HG02938 (cell line): Measurements from ENCODE around the gene TREM2.

Source experiments
- ATAC-seq: cut with Tn5 transposase; IDR thresholded peaks from one replicate; pipeline ENCODE4 v1.9.1; 2021; ENCODE audit warnings: mild to moderate bottlenecking, moderate library complexity; ENCODE audit not compliant: unreplicated experiment

The TREM2 gene

DNA sequence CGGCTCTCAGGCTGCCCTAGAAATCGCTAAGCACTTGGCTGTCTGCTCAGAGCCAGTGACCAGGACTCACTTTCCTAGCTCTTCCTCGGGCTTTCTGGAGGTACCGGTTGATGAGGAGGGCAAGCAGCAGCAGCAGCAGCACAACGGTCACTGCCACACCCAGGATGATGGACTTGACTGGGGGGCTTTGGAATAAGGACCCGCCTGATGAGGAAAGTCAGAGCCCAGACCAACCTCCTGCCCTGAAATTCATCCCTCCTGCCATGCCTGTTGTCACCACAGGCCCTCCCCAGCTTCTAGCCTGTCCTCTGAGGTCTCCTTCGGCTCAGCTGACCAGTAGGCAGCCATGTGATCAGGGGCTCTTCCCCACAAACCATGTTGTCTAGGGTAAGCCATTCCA, 21.8 kb upstream of the TREM2 start:
- no peak for ATAC-seq

DNA sequence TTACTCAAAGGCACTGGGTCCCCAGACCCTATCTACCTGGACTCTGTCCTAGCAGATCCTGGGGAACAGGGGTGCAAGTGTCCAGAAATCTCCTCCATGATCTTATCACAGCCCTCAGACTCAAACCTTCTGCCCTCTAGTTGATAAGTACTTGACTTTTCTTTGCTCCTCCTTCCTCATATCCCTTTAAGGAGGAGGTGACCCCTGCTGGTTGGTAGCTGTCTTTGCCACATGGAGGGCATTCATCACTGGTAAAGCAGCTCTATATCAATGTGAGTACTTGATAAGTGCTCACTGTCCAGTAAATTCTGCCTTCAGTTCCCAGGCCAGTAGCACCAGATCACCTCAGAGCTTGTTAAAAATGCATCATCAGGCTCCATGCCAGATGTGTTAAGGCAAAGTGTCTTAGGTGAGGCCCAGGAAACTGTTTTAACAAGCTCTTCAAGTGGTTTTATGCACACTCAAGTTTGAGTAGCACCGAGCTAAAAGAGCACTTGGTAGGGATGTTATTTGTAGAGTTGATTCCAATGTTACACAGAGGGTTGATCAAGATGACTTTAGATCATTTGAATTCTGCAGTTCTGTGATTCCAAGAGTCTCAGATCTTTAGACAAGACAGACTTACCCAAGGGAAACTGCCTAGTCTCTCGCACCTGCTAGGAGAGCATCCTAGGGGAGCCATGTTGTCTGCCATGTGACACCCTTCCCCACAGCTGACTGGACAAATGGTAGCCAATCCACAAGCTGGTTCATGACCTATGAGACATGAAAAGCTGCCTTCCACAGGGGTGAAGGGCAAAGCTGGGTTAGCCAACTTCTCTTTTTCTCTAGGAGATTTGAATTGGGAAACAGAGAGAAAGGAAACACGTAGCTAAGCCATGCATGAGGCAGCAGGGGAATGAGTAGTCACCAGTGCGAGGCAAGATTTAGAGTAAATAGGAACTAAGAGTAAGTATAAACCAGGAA, 19.4 kb upstream of the TREM2 start:
- peak; percentile 52 for ATAC-seq

DNA sequence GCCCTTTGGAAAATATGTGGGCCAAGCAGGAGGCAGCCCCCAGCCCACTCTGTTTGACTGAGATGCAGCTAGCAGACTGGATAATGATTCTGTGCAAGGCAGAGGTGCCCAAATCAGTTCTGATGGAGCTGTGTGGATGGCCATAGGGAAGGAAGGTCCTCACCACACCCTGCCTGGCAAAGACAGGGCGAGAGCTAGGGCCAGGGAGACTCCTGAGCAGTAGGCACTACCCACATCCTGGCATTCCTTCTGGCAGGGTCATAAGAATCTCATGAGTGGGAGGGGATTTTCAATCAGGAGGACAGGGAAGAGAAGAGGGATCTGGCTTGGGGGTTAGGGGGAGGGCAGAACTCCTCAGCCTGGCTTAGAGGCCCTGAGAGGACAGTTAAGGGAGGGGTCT, 18.6 kb upstream of the TREM2 start:
- ATAC-seq: no peak

DNA sequence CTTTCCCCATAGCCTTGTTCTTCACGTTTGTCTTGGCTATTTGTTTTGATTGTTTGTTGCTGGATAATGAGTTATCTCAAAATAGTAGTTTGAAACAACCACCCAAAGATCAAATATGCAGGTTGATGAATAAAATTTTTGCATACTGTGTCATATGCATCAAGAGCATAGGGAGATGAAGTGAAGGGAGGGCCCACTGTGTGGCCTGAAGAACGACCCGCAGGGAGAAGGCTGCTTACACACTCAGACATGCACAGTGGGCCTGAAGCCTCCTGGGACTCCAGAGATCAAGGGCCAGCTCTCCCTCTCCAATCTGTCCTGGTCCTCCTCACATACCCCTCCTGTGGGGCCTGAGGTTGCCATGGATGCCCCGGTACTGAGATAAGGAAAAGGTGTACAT, 16.2 kb upstream of the TREM2 start:
- ATAC-seq: no peak

DNA sequence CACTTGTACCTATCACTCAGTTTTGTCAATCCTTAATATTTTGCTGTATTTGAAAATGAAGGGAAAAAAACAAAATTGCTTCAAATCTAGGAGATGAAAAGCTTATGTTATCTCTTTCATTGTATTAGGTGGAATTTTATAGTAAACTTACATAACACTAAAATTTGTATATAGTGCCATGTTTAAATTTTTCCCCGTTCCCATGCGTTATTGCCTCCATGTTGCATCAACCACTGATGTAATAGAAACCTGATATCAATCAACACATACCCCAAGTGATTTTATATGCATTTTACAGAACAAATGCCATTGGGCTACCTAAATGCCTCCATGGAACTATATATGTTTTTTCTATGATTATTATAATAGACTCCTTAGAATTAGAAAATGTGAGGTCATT, 14.8 kb upstream of the TREM2 start:
- ATAC-seq: no peak

DNA sequence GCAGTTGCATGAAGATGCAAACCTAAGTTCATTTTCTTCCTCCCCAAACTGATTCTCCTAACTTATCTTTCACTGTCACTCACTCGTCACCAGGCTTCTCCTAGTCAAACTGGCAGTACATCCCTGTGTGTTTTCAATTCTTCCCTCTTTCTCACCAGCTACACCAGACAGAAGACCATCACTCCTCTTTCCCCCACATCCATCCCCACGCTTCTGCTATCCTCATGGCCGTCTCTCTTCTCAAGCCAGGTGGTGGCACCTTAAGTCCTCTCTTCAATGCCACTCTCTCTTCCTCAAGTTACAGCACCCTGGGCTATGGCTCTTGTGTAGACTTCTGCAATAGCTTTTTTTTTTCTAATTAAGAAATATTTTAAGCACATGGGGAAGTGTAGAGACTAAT, 14.4 kb upstream of the TREM2 start:
- no peak for ATAC-seq

DNA sequence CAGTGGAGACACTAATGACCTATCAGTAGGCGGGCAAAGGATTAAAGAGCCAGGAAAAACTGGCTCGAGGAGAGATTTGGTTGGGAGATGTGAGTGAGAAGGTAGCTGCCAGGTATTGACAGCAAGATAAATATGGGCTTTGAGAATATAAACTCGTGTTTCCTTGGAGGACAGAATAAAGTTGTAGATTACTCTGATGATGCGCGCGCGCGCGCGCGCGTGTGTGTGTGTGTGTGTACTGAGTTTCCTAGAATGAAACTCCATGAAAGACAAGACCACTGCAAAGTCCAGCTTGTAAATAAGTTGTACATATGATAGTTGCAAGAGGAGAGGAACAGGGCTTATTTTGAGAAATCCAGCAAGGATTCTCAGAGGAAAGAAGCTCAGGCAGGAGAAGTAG, 13.3 kb upstream of the TREM2 start:
- no peak for ATAC-seq

DNA sequence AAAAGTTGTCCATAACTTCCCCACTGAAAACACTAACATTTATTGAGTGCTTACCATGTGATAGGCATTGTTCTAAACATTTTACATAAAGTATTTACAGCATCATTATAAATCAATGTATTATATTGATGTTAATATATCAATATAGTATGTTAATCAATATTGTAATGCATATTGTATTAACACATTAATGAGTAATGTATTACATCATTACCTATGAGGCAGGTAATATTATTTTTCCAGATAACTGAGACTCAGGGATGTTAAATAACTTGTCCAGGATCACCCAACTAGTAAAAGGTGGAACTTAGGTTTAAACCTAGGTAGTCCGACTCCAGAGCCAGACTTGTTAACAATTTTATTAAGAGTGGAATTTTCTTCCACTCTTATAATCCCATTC, 12.2 kb upstream of the TREM2 start:
- ATAC-seq: no peak

DNA sequence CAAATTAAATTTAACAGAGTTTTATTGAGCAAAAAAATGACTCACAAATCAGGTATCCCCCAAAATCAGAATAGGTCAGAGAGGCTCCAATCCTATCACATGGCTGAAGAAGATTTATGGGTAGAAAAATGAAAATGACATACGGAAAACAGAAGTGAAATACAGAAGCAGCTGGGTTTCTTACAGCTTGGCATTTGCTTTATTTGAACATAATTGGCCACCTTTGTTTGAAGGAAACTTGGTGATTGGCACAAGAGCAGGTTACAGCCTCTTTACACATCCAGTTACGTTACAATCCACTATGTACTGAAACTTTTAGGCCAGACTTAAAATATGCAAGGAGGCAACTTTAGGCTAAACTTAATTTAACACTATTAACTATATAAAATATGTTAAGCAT, 11.7 kb upstream of the TREM2 start:
- no peak for ATAC-seq

DNA sequence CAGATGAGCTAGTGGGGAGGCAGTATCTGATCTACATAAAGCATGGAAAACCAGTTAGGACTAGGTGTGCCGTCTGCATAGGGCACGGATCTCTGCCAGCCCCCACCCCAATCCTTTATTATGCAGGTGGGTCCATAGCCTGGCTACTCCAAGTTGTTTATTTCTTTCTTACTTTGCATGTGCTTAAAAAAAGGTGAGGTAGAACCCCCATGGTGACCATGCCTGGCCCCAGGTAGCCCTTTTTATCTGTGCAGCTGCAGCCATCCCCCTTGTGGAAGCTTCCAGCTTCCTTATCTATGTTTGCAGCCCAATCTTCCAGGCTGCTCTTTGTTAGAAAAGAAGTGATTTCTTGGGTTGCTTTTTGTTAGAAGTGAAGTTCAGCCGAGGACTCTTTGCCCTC, 9.0 kb upstream of the TREM2 start:
- ATAC-seq: no peak

DNA sequence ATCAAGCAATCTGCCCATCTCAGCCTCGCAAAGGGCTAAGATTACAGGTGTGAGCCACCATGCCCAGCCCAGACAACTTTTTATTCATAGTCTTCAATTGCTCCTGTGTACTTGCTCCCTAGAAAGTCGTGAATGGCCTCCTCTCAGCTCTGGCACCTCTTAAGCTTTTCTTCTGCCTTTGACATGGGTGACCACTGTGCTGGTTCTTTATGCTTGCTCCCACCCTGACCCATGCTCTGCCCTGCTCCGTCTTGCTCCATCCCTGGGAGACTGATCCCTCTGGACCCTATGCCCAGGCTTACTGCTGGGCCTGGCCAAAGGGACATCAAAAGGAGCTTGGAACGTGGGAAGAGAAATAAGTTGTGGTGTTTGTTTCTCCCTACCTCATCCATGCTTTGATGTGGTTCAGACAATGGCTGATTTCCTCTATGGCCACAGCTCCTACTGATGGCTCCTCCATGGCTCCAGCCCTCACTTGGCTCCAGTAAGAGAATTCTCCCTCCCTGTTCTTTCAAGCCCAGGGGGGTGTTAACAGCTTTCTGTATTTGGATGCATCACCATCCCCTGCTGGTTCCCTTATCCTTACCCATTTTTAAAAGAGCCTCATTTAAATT, 7.7 kb upstream of the TREM2 start:
- no peak for ATAC-seq

DNA sequence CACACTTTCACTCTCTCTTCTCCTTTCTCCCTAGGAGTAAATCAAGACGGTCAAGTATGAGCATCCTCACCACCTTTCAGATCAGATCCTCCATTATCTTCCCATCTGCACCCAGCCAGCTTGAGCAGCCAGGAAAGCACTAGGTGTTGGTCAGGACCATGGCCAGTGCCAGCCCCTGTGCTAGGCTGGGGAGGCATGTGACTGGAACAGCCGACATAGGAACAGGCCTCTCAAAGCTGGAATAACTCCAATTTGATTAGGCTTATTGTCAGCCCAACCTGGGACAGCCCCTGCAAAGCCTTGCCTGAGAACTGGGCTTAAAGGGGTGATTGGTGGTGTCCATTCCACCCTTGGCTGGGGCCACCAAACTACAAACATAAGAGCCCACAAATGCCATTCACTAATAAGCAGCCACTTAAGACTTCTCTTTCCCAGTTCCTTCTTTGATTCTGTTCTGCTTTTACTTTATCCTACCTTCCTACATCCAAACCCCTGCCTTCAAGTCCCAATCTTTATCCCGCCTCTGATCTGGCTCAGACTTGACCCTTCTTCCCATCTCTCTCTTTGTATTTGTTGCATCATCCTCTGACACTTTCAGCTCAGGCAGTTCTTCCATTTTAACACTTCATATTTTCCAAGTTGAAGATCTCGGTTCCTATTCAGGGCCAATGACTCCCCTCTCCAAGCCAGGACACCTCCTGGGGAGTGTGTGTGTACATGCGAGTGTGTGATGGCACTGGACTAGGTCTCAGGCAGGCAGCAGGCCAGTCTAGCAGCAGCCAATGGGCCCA, 4.5 kb upstream of the TREM2 start:
- no peak for ATAC-seq

DNA sequence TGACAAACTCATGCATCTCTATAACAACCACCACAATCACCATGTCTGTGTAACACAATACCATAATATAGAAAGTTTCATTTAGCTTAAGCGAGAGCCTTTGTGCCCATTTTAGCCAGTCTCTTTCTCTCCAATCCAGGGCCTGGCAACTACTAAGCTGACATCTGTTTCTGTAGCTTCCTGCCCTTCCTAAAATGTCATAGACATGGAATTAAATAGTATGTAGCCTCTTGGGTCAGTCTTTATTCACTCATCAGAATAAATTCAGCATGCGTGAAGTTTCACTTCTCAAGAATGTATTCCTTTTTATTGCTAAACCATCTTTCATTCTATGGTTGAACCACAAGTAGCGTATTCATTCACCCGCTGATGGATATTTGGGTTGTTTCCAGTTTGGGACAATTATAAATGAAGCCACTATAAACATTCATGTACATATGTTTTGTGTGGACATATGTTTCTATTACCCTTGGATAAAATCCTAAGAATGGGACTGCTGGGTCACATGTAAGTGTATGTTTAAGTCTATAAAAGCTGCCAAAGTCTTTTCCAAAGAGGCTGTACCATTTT, 1.7 kb upstream of the TREM2 start:
- ATAC-seq: no peak

DNA sequence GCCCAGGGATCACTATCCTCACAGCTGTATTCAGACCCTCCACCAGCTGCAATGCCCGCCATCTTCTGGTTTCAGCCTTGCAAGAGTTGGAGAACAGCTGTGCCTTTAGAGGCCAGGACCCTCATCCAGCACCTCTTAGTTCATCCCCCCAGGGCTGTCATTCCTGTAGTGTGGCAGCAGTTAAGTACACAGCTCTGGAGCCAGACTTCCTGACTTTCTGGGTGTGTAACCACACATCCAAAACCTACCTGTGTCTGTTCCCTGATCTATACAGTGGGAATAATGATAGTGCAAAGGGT, 452 bp upstream of the TREM2 start:
- ATAC-seq: no peak

DNA sequence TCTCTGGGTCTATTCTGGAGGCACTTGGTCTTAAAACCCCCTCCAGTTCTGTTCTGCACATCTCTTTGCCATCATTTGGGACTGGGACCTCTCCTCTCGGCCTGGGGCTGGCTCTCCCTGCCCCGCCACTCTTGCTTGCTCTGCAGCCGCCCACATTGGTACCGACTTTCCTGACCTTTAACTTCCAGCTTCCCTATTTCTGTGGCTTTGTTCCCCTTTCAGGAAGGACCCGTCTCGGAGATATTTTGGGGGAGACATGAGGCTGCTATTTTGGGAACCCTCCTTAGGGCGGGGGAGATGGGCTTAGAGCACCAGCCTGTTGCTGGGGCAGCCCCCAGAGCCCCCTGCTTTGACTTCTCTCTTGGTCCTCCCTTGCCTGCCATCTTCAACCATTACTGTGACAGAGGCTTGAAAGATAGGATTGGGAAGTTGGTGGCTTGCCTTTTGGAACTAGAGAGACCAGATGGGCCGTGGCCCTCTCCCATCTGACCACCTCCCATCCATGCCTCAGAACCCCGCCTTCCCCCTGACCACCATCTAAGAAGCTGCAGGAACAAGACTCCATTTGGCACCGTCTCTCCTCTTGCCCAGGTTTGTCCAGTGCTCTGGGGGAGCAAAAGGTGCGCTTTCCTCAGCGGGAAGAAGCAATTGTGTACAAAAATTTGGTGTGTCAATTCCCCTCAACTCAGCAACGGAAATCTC, 914 bp downstream of the TREM2 start:
- no peak for ATAC-seq

DNA sequence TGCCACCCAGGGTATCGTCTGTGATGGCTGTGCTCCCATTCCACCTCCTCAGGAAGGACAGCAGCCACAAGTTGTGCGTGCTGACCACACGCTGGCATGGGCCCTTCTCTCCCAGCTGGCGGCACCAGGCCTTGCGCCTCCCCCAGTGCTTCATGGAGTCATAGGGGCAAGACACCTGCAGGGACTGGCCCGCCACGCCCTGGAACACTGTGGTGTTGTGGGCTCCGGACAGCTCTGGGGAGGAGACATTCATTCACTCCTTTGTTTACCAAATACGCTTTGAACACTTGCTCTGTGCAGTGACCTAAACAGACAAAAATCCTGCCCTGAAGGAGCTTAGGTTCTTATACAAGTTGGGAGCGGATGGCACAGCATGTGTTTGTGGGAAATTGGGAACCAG, 1.5 kb downstream of the TREM2 start:
- ATAC-seq: no peak

DNA sequence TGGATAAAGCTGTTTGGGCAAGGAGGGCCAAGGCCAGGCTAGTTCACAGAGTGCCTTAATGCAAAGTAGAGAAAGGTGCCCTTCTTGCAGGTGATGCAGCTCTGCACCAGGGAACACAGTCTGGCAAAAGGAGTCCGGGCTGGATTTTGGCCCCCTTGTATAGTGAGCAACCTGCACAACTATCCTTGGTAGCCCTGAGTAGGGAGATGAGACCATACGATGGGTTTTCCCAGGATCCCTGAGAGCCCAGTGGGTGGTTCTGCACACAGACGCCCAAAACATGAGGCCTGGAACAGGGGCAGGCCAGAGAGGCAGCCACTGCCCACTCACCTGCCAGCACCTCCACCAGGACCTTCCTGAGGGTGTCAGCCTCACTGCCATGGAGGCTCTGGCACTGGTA, 2.0 kb downstream of the TREM2 start:
- ATAC-seq: no peak

DNA sequence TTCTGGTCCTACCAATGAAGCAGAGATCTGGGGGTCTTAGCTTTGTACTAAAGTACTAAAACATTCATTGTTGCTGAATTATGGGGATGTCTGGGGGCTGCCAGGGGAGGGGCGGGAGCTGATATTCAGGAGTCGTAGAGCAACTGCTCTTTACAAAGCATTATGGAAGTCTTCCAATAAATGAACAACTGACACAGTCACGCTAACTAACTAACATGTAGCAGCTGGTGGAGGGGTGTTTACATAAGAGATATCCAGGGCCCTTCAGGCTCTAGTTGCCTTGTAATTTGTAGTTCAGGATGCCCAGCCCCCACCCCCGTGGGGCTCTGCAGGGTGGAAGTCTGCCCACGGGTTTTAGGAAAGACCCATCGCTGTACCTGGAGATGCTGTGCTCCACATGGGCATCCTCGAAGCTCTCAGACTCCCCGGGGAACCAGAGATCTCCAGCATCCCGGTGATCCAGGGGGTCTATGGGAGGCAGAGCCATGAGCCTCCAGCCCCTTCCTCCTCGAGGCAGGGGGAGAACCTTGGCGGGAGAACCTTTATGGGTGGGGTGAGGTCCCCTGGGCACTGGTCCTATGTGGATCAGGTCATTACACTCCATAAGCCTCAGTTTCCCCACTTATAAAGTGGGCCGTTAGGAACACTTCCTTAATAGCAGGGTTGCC, 3.4 kb downstream of the TREM2 start:
- no peak for ATAC-seq

DNA sequence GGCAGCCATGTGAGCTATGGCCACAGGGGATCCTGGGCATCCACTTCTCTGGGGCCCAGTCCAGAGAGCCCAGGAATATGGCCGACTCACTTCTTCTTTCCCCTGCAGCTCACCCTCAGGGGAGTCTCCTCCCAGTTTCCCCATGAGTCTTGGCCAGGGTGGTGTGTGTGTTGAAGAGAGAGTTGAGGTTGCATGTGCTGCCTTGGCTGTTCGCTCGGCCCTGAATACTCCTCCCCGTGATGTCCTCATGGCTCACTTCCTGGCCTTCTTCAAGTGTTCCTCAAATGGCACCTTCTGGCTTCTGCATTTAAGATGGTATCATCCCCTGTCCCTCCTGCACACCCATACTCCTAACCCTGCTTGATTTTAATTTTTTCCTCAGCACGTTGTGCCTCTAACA, 5.6 kb downstream of the TREM2 start:
- ATAC-seq: no peak

DNA sequence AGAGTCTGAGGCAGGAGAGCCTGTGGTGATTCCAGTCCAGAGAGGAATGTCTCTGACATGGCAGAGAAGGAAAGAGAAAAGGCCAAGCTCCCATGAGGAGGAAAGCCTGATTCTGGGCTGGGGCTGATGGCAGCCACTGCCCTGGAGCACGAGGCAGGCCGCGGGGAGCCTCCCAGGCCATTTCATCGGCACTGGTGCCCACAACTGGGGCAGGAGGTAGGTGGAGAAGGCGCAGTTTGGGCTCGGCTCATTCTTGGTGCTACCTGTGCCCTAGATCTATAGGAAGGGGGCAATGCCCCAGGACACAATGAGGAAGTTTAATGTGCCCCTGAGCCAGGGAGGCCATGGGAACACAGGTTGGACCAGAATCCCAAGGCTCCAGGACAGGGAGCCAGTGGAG, 6.1 kb downstream of the TREM2 start:
- ATAC-seq: no peak
